SK-N-MC (cell line): ENCODE results near the gene CATSPERZ.

Source experiments
- EZH2 ChIP-seq: fragments of 200-600 bp; sonication (generic); IDR thresholded peaks from one replicate; pipeline ENCODE4 v1.6.1; 2017; ENCODE audit warnings: antibody characterized with exemption
- POLR2AphosphoS5 ChIP-seq: IDR thresholded peaks from 2 replicates; pipeline ENCODE4 v1.6.1; 2012; ENCODE audit warnings: mild to moderate bottlenecking, low read depth, low read length, borderline replicate concordance

DNA sequence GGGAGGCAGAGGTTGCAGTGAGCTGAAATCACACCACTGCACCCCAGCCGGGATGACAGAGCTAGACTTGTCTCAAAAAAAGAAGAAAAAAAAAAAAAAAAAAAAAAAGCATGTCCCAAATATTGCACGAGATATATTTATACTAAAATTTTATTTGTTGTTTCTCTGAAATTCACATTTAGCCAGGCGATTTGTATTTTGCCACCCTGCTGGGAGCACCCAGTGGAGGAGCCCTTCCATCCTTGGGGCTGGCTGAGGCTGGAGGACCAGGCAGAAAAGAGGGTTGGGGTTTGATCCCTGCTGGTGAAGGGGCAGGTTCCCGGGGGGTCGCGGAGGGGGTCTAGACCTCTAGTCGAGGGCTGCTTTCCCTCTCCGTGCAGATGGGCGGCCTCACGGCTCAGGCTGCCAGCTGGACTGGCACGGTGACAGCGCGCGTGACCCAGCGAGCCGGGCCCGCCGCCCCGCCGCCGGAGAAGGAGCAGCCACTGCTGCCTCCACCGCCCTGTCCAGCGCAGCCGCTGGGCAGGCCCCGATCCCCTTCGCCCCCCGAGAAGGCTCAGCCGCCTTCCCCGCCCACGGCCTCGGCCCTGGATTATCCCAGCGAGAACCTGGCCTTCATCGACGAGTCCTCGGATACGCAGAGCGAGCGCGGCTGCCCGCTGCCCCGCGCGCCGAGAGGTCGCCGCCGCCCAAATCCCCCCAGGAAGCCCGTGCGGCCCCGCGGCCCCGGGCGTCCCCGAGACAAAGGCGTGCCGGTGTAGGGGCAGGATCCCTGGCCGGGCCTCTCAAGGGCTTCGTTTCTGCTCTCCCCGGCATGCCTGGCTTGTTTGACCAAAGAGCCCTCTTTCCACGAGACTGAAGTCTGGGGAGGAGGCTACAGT is 952 bp upstream of the CATSPERZ start:
- no peak for TF ChIP-seq POLR2AphosphoS5
- no peak for TF ChIP-seq EZH2
